SIG-M5 (cell line): ENCODE results near the gene DCP1A.

Experiments used
- DNase-seq: peaks from one replicate; lab custom pipeline; 2025; lab: John Stamatoyannopoulos, UW

DCP1A gene

DNA sequence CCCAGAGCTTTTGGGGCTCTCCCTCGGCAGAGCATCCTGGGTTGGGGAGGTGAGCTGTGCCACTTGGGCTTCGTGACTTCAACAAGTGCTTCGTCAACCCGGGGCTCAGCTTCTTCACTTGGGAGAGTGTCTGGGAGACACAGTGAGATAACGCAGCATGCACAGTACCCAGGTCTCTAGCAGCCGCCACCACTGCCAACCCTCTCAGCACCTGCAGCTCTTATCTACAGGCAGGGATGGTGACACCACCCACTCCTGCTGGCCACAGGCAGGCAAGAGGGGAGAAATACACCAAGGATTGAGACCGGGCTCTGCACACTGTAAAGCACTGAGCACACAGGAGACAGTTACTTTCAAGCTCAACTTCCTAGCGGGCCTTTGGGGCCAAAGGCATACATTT lies 103.1 kb downstream of the DCP1A start:
- DNase-seq, result no peak

DNA sequence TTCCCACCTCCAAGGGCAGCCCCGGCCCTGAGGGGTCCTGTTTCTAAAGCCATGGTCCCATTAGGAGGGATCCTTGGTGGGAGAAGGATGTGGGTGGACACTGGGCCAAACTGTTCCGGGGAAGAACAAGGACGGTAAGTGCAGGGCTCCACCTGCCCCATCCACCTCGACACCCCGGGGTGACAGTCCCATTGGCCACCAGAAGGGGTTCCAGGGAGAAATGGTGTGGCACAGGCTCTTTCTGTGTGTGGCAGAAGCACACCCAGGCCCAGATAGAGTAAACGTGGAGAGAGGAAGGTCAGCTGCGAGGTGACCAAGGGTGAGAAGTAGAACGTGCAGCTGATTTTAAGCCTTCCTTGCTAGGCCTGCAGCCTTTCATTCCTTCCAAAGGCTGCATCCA lies 103.6 kb downstream of the DCP1A start:
- no peak for DNase-seq

DNA sequence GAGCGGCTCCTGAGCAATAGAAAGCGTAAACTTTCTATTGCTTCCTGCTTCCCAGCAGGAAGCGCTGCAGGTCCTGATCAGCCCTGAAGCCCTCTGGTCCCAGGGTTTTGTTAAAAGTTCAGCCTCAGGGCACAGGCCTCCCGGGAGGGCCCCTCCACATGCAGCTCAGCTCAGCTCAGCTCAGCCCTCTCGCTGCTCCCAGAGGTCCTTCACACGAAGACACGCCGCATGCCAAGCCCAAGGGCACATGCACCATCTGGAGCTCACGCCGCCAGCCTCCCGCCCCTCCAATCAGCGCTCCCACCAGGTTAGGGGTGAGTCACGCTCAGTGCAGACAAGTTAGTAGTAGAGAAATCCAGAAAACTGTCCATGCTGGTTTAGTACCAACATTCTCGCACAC lies 104.2 kb downstream of the DCP1A start:
- DNase-seq, result no peak

DNA sequence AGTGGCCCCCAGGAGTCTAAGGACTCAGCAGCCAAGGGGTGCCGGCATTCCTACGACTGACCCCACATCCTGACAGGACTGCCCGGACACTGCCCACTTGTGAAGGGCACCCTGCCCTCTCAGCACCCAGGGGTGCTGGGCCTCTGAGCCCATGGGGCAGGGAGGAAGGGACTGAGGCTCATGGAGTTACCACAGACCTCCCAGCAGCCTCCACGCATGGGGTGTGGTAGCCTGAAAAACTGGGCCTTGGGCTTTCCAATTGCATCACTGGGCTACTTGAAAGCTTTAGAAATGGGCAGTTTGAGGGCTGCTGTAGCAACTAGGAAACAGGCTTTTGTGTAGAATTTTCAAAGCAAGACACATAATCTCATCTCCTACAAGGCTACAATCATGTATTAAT lies 104.7 kb downstream of the DCP1A start:
- DNase-seq, result no peak

DNA sequence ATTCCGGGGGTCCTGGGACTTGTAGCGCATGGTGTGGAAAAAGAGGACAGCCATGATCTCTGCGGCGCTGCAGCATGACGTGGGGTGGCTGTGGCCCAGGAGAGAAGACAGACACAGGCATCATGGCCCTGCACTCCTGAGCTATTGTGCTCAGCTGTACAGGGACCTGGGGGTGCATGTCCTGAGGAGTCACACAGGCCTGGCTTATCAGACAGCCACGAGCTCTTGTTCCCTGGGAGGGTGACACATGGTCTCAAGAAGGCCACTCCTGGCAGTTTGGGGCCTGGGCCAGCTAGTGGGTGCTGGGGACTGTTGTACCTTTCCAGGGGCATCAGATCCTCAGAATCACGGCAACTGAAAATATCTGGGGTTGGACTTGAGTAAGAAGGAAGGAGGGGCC lies 105.2 kb downstream of the DCP1A start:
- no peak for DNase-seq

DNA sequence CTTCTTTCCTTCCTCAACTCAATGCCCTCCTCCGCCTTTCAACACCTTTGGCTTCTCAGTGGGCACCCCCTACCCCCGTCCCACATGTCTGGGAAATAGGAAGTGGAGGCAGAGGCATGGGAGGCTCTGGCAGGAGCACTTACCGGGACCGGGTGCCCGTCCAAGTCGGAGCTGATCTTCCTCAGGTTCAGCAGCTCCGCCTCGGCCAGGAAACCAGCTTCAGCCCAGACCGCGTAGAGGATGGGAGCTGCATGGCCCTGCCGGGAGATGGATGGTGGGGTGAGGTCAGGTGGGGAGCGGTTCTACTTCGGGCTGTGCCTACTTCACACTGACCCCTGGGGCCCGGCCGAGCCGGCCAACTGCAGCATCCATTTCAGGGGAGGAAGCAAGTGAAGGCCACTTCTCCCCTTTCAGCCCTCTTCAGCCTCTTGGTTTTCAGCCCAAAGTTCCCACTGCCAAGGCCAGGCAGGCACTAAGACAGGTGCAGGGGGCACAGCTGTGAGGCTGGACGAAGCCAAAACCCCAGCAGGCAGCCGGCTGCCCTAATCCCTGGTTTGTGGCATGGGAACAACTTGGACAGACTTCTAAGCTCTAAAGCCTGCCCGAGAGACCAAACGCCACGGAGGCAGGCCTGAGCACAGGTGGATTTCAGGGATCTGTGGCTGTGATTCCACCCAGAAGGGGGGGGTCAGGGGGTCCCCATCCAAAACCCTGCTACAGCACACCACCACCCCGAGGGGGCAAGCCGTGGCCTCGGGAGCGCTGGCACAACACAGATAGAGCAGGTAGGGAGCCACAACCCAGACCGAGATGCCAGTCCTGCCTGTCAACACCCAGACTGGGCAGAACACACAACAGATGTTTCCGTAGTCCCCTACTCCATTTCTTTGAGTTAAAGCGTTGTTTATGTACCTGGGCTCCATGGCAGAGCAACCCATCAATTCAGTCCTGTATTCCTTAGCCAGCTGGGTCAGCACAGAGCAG lies 106.1 kb downstream of the DCP1A start:
- no peak for DNase-seq

DNA sequence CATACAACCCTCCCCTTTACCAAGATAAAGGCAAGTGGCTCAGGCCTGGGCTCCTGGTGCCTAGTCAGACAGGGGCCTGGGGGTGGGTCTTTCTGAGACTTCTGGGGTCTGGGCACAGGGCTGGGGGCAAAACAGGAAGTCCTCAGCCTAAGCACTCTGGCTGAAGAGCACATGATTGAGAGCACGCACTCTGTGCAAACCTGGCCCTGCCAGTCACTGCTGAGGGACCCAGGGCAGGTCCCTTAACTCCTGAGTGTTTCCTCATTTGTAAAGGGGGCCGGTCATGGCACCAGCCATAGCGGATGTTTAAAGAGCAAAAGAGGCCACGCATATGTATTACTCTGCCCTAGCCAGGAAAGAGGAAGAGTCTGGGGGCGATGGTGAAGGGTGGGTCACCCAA lies 107.5 kb downstream of the DCP1A start:
- DNase-seq, result no peak

DNA sequence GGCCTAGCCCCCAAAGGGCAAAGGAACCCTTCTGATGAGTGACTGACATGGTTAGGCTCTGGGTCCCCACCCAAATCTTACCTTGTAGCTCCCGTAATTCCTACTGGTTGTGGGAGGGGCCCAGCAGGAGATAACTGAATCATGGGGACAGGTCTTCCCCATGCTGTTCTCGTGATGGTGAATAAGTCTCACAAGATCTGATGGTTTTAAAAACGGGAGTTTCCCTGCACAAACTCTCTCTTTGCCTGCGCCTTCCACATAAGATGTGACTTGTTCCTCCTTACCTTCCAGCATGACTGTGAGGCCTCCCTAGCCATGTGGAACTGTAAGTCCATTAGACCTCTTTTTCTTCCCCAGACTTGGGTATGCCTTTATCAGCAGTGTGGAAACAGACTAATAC lies 108.5 kb downstream of the DCP1A start:
- DNase-seq, result no peak

DNA sequence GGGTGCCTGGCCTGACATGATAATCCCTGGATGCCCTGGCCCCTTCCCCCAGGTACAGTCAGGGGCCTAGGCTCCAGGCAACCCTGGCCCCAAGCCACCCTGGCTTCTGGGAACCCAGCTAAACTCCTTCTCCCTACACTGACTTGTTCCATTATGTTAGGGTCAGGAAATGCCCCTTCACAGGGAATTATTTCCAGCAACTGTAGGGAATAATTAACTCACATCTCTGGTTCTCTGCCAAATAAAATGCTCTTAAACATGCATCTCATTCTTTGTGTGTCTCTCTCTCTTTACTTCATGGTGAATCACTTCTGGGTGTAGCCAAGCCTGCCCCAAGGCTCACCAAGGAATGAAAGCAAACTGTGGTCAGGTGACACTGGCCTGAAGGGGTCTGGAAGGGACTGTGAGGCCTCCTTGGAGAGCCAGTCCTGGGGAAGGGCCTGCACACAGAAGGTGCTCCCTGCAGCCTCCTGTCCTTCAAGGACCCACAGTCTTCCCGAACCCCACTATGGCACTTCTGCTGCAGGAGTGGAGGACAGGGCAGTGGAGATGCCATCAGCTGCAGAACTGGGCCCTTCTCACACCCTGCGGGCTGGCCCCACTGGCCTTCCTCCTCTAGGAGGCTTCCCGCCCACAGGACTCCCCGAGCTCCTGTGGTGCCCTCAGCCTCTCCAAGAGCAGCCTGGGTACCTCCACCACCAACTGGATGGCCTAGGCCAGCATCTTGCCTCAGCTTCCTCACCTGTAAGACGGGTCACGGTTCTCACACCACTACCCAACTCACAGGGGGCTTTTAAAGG lies 109.1 kb downstream of the DCP1A start:
- DNase-seq, result no peak

DNA sequence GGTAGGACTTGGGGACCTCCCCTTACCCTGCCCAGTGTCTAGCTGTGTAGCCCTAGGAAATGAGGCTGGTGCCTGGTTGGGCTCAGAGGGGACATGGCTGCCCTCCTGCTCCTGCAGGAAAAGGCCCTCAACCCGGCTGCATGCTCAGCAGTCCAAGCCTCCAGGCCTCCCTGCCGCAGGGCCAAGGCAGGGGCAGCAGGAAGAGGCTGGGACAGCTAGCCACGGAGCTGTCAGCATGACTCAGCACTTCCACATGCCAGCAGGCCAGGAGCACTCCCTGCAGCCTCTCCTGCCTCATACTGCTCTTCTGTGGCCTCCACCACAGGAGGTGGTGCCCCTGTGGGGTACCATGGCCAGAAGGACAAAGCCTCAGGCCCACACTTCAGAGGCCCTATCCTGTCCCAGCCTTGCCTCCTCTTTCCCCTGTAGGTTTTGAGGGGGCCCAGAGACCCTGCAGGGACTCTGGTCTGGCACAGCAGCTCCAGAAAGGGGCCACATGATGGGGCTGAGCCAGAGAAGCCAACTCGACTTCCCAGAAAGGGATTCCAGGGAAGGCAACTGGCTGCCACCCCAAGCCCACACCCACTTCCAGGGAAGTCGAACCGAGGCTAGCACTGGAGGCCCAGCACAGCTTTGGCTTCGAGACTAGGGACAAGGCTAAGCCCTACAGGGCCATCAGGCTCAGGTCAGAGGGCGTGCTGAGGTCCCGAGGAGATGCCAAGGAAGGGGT lies 111.1 kb downstream of the DCP1A start:
- DNase-seq, result no peak

DNA sequence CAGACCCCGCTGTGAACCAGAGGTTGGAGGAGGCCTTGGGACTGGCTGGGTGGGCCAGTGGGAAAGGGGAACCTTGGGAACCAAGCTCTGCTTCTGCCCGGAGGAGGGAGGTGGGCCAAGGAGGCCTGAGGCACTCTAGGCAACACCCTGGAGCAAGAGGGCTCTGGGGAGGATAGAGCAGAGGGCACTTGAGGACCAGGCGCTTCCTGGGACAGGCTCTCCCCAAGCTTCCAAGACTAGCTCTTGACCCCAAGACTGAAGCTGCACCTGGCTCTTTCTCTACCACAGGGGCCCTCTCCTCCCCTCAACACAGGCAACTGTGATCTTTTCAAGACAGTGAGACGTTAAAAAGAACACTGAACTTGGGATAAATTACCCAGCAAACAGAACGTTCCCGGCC lies 111.8 kb downstream of the DCP1A start:
- DNase-seq, result no peak

DNA sequence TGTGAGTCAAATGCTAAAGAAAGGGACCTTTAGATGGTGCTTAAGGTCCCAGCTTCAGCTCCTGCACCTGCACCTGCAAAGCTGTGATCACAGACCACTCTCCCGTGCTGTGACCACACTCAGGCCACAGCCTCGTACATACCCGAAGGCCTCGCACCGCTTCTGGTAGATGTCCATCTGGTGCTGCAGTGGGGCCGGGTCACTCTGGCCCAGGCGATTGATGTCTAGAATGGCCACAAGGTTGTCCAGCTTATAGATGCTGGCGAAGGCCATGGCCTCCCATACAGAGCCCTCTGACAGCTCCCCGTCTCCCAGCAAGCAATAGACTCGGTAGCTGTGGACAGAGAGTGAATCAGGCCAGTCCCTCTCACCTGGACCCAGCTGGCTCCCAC lies 112.5 kb downstream of the DCP1A start:
- DNase-seq, result no peak

DNA sequence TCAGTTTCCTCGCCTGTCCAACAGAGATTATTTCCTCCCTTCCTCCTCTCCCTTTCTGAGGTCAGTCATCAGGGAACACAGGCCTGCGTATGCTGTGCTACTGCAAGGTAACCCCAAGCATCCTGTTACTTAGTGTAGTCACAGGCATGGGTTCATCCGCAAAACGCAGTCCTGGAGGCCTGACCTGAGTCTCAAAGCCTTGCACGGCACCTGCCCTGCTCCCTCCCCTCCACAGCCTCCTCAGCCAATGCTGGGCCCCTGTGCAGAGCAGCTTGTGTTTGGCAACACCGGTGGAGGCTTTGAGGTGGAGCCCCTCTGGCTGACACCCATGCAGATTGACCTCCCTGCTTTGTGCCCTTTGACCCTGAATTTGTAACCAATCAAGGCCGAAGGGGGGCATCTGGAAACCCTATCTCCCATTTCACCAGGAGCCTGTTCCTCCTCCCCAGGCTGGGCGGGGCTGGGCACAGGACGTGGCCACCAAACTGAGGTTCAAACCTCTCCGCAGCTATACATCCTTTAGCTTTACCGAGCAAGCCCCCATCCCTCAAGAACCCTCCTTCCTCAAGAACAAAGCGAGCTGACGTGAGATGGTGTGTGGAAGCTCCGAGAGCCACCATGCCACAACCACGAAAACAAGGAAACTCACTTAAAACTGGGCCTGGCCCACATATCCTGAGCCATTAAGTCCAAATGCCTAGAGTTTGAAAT lies 113.1 kb downstream of the DCP1A start:
- no peak for DNase-seq
